Femur (tissue), 1 donor: ENCODE data around the gene PHLDB3.
"Not testable (repeated sequence)": the region's sequence is repeated elsewhere in the genome, so short reads cannot be mapped to it uniquely, and the experiment has no call there.

ENCODE experiments used
- DNase-seq: peaks from one replicate; pipeline ENCODE4 v3.0.0-alpha.2; 2017

The PHLDB3 gene

DNA sequence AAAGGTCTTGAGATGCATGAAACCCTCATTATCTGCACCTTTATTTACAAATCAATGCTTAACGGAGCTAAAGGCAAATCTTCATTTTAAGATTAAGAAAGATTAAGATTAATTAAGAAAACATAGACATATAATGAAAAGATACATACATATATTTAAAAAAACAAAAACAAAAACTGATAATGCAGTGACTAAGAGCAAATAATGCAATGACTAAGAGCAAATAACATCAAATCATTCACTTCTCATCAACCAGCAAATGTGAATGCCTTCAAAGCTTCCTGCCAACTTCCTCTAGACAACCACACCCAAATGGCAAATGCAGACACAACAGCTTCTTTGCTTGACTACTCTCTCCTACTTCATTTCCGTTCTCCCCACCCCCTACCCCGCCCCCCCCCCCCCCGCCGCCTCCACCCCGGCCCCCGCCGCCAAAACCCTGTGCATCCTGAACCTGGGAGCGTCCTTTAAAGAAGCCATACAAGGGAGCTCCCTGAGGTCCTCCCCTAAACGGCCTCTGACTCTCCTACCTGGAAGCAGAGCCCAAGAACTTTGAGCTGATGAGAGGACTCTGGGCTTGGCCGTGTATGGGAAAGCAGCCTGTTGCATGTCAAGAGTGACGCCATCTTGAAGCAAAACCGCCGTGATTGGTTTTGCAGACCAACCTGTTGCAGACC lies 65.4 kb downstream of the PHLDB3 start:
- DNase-seq, result no peak

DNA sequence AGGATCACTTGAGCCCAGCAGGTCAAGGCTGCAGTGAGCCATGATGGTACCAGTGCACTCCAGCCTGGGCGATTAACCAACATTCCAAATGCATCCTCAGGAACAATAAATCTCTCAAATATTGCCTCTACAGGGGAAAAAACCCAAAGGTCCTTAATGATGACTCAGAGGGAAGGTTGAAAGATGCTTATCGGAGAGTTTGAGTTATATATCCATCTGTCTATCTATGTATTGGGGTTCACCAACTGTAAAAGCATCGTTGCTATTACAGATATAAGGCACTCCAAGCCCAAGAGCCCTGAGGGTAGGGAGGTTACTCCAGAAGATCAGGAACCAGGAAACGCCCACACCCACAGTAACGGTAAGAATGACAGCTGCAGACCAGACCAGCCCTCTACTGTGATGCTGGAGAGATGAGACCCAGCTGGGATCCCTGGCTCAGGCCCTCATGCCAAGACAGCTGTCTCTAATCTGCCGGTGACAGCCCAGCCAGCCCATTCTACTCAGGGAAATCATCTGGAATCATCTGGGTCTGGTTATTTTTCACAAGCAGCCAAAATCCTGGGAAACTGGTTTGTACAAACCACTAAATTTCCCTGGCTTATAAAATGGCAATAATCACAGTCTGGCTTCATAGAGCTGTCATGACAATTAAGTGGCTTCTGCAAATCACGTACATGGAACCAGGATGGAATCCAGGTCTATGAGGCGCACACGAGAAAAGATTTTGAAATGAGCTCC lies 66.1 kb downstream of the PHLDB3 start:
- peak; percentile 81 for DNase-seq

DNA sequence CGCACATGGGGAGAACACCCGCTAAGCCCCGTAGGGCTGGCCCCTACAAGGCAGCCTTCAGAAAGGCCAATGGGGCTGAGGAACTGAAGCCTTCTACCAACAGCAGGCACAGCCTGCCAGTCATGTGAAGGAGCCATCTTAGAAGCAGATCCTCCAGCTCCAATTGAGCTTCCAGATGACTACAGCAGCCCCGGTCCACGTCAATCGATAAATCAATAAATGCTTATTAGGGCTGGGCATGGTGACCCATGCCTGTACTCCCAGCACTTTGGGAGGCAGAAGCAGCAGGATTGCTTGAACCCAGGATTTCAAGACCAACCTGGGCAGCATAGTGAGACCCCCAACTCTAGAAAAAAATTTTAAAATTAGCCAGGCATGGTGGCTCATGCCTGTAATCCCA lies 66.8 kb downstream of the PHLDB3 start:
- DNase-seq, result no peak

DNA sequence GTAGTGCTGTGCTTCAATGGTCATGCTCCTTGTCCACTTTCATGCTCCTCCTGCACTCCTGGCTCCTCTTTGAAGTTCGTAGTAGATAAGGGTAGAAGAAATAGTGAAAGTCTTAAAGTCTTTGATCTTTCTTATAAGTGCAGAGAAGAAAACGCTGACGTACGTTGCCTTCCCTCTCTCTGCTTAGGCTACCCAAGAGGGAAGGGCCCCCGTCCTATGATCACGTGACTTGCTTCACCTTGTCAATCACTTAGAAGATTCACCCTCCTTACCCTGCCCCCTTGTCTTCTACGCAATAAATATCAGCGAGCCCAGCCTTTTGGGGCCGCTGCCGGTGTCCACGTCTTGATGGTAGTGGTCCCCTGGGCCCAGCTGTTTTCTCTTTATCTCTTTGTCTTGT lies 67.3 kb downstream of the PHLDB3 start:
- not testable (repeated sequence) for DNase-seq

DNA sequence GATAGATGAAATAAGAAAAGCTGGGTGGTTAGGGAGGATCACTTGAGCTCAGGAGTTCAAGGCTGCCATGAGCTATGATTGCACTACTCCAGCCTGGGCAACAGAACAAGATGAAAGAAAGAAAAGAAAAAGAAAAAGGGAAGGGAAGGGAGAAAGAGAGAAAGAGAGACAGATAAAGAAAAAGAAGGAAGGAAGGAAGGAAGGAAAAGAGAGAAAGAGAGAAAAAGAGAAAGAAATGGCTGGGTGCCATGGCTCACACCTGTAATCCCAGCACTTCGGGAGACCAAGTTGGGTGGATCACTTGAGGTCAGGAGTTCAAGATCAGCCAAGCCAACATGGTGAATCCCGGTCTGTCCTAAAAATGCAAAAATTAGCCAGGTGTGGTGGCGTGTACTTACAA lies 68.8 kb downstream of the PHLDB3 start:
- no peak for DNase-seq

GRCh38 chr19:43433689-43434088 lies 70.9 kb downstream of the PHLDB3 start:
- DNase-seq, result no peak

- DNase-seq, result no peak
Observed at GRCh38 chr19:43433358-43433673, 71.2 kb downstream of the PHLDB3 start.

DNA sequence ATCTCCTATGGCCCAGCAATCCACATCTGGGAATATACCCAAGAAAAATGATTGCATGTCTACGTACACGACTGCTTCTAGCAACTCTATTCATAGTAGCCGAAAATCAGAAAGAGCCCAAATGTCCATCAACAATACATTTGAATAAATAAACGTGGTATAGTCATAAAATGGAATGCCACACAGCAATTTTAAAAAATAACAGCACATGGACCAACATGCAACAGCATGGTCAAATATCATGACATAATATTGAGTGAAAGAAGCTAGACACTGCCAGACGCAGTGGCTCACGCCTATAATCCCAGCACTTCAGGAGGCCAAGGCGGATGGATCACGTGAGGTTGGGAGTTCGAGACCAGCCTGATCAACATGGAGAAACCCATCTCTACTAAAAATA lies 73.6 kb downstream of the PHLDB3 start:
- no peak for DNase-seq

DNA sequence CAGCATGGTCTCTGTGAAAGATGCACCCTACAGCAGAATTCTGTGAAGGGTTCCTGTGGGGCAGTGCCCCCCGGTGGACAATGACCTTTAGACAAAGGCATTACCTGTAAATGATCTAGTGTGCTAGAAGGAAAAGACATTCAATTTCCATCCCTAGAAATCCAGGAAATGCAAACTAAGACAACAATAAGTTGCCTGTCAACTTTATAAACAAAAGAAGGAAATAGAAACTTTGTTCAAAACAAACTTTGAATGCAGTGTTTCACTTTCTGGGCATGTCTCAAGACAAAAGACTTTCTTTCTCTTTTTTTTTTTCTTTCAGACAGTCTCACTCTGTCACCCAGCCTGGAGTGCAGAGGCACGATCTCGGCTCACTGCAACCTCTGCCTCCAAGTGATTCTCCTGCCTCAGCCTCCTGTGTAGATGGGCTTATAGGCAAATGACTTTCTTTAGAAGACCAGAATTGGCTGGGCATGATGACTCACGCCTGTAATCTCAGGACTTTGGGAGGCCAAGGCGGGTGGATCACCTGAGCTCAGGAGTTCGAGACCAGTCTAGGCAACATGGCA lies 74.3 kb downstream of the PHLDB3 start:
- no peak for DNase-seq

GRCh38 chr19:43429395-43429794 lies 75.2 kb downstream of the PHLDB3 start:
- no peak for DNase-seq

GRCh38 chr19:43425567-43426392 lies 78.8 kb downstream of the PHLDB3 start:
- no peak for DNase-seq
